DOHH2 (cell line): ENCODE measurements around the gene EPSTI1.

Experiments used
- CTCF ChIP-seq: fragments of 200-600 bp; sonication (generic); IDR thresholded peaks from one replicate; pipeline ENCODE4 v1.5.1; 2014; ENCODE audit warnings: antibody characterized with exemption, mild to moderate bottlenecking, low read depth, low read length; ENCODE audit not compliant: poor library complexity, severe bottlenecking
- EZH2phosphoT487 ChIP-seq: fragments of 200-600 bp; sonication (generic); IDR thresholded peaks from 2 replicates; pipeline ENCODE4 v1.6.1; 2017; ENCODE audit warnings: borderline replicate concordance, mild to moderate bottlenecking, antibody characterized with exemption, low read length, moderate library complexity, mixed read lengths

DNA sequence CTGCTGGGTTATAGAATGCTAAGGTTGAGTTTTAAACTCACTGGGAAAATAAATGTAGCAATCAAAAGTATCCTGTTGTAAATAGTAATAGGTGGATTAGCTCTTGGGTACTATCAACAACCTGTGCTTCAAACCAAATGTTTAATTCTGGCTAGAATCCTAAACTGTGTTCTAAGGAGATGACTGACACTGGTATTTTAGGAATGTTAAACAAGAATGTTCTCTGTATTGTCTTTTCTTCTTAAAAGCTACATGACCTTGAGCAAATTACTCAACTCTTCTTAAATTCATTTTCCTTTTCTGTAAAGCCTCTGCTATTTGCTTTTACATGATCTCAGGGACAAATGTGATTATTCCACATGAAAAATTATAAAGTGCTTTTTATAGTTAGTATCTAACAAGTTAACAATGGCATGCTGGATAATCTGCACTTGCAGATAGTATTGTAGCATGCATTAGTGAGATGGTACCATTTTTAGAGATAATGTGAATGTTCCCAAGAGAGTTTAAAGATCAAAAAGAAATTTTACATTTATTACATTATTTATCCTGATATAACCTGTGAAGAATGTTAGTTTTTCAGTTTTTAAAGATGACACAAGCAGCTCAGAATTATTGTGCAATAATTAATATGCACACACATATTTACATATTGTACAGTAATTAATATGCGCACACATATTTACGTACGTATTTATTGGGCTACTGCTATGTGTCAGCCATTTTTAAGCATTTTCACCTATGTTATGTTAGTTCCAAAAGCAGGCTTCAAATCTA is 13.6 kb upstream of the EPSTI1 start:
- TF ChIP-seq CTCF (no peak), EZH2phosphoT487 (no peak)
